SK-N-MC (cell line): ENCODE data around the gene THRSP.
"Not testable (repeated sequence)": the region's sequence is repeated elsewhere in the genome, so short reads cannot be mapped to it uniquely, and the experiment has no call there.

Experiments used
- DNase-seq: peaks from one replicate; pipeline ENCODE4 v3.0.0-alpha.2; 2011; ENCODE audit warnings: low read depth, low spot score
- H3K27ac ChIP-seq: fragments of 200-600 bp; sonication (generic); 2 replicates; pipeline ENCODE4 v1.5.1; 2016; ENCODE audit warnings: mixed run types
- H3K36me3 ChIP-seq: fragments of 200-600 bp; sonication (generic); 2 replicates; pipeline ENCODE4 v1.6.1; 2017; ENCODE audit warnings: antibody characterized with exemption, low read length, mixed read lengths; ENCODE audit not compliant: insufficient read depth
- H3K4me3 ChIP-seq: fragments of 200-600 bp; sonication (generic); 2 replicates; pipeline ENCODE4 v1.5.1; 2016
- H3K9ac ChIP-seq: fragments of 200-600 bp; sonication (generic); 2 replicates; pipeline ENCODE4 v1.8.0; 2017; ENCODE audit warnings: mixed run types, mixed read lengths; ENCODE audit not compliant: insufficient read length
- H3K9me3 ChIP-seq: fragments of 200-600 bp; sonication (generic); 2 replicates; pipeline ENCODE4 v1.6.1; 2017; ENCODE audit warnings: low read depth, mild to moderate bottlenecking, antibody characterized with exemption, low read length, moderate library complexity, mixed read lengths
- EZH2 ChIP-seq: fragments of 200-600 bp; sonication (generic); IDR thresholded peaks from one replicate; pipeline ENCODE4 v1.6.1; 2017; ENCODE audit warnings: antibody characterized with exemption
- FOXP2 ChIP-seq: optimal IDR thresholded peaks from 2 replicates; pipeline ENCODE3; 2011; ENCODE audit warnings: mild to moderate bottlenecking, moderate library complexity; ENCODE audit not compliant: insufficient read depth; ENCODE audit errors: extremely low read length, control extremely low read depth
- POLR2AphosphoS5 ChIP-seq: IDR thresholded peaks from 2 replicates; pipeline ENCODE4 v1.6.1; 2012; ENCODE audit warnings: mild to moderate bottlenecking, low read depth, low read length, borderline replicate concordance

THRSP gene

GRCh38 chr11:78037056-78037455, 26.6 kb upstream of the THRSP start:
- DNase-seq, result no peak
- Histone ChIP-seq H3K4me3 (no peak overlapping the region), H3K9me3 (no peaks in the 10 kb centered on the region), H3K27ac (no peak overlapping the region), H3K36me3 (no peaks in the 10 kb centered on the region), H3K9ac (no peak overlapping the region)
- TF ChIP-seq FOXP2, result no peak
- TF ChIP-seq EZH2, result no peak
- TF ChIP-seq POLR2AphosphoS5, result no peak

GRCh38 chr11:78037825-78038620, 25.6 kb upstream of the THRSP start:
- no peak overlapping the region for H3K27ac ChIP-seq
- H3K9me3 ChIP-seq, result no peaks in the 10 kb centered on the region
- no peak overlapping the region for H3K4me3 ChIP-seq
- DNase-seq, result no peak
- no peaks in the 10 kb centered on the region for H3K36me3 ChIP-seq
- TF ChIP-seq FOXP2 (no peak), POLR2AphosphoS5 (no peak), EZH2 (no peak)
- H3K9ac ChIP-seq, result no peak overlapping the region

GRCh38 chr11:78038697-78039313, 24.9 kb upstream of the THRSP start:
- TF ChIP-seq POLR2AphosphoS5 (no peak), FOXP2 (no peak), EZH2 (no peak)
- DNase-seq, result no peak
- H3K36me3 ChIP-seq, result no peaks in the 10 kb centered on the region
- no peak overlapping the region for H3K9ac ChIP-seq
- no peak overlapping the region for H3K4me3 ChIP-seq
- no peak overlapping the region for H3K27ac ChIP-seq
- no peaks in the 10 kb centered on the region for H3K9me3 ChIP-seq

- H3K36me3 ChIP-seq, result no peaks in the 10 kb centered on the region
- no peak for DNase-seq
These were observed 24.2 kb upstream of the THRSP start for GRCh38 chr11:78039391-78039918.

GRCh38 chr11:78039919-78040671, 23.6 kb upstream of the THRSP start:
- TF ChIP-seq EZH2 (no peak), POLR2AphosphoS5 (0 out of 2 replicates have a peak, but pooled peaks have one; percentile 26)

More at GRCh38 chr11:78039391-78039918, 24.2 kb upstream of the THRSP start:
- Histone ChIP-seq H3K4me3 (peak overlapping the region; percentile 53; the same call in 1 of the 2 replicates), H3K9me3 (no peaks in the 10 kb centered on the region), H3K9ac (peak overlapping the region; percentile 59), H3K27ac (peak overlapping the region; percentile 95)
- TF ChIP-seq EZH2 (no peak), POLR2AphosphoS5 (no peak), FOXP2 (no peak)

GRCh38 chr11:78040691-78041379, 22.8 kb upstream of the THRSP start:
- Histone ChIP-seq H3K36me3 (no peaks in the 10 kb centered on the region), H3K4me3 (no peak overlapping the region), H3K27ac (no peak overlapping the region), H3K9ac (no peak overlapping the region), H3K9me3 (no peaks in the 10 kb centered on the region)
- TF ChIP-seq EZH2 (no peak), FOXP2 (no peak), POLR2AphosphoS5 (no peak)
- no peak for DNase-seq

More at GRCh38 chr11:78039919-78040671, 23.6 kb upstream of the THRSP start:
- H3K36me3 ChIP-seq, result no peaks in the 10 kb centered on the region
- H3K27ac ChIP-seq, result peak overlapping the region; percentile 95
- peak overlapping the region; percentile 59 for H3K9ac ChIP-seq
- DNase-seq, result no peak
- peak overlapping the region; percentile 53 for H3K4me3 ChIP-seq
- H3K9me3 ChIP-seq, result no peaks in the 10 kb centered on the region

GRCh38 chr11:78041380-78041719, 22.3 kb upstream of the THRSP start:
- H3K36me3 ChIP-seq, H3K4me3 ChIP-seq, DNase-seq, H3K9ac ChIP-seq, H3K27ac ChIP-seq, H3K9me3 ChIP-seq: not testable (repeated sequence)
